SW480 (cell line): ENCODE measurements around the gene DSCAML1.

Source experiments
- DNase-seq: peaks from one replicate; pipeline ENCODE4 v3.0.0-alpha.2; 2016; ENCODE audit warnings: low spot score

The DSCAML1 gene

DNA sequence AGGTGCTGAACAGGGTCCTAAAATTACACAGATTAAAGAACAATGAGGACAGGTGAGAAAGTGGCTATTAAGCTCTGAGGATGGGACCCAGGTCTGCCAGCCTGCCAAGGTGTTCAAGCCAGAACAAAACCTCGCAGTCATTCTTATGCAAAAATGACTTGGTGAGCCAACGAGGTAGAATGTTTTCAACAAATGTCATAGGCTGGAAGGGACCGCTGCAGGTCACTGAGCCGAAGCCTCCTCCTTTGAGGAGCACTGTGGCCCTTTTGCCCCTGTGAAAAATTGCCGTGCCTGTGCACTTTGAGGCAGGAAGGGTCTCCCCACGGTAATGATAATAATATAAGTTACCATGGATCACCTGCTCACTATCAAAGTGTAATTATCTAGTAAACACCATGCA, 216.2 kb downstream of the DSCAML1 start:
- DNase-seq = no peak

- DNase-seq = no peak
Observed at GRCh38 chr11:117579161-117579560, 217.9 kb downstream of the DSCAML1 start.

GRCh38 chr11:117575856-117576255, 221.2 kb downstream of the DSCAML1 start:
- no peak for DNase-seq

DNA sequence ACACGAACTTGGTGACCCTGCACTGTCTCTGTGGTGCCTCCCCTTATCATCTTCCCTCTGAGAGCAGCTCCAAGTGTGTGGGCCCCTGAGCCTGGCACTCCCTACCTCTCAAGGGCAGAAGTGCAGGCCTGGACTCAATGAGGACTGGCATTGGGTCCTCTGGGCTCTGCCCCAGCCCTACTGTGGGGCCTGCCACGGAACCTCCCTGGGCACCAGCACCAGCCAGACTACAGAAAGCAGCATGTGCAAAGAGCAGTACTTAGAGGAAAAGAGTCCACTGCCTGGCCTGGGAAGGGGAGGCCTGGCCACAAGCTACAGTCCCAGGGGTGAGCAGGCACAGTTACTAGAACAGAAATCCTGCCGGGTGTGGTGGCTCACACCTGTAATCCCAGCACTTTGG, 222.5 kb downstream of the DSCAML1 start:
- DNase-seq = no peak

DNA sequence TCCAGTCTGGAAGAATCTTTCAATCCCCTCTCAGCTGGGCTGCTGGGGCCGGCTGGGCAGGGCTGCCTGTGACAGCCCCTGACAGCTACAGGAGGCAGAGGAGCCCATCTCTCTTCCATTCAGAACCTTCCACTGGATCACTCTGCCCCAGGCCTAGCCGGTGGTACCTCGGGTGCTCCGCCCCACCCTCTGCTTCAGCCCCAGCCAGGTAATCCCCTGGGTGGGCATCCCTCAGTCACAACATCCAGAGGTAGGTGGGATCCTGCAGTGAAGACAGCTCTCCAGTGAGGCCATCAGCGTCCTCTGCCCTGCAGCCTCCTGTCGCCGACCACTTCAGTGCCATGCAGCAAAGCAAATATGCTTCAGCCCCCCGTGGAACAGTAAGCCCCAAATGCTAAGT, 223.7 kb downstream of the DSCAML1 start:
- DNase-seq = no peak

- no peak for DNase-seq
Observed at GRCh38 chr11:117572671-117573070, 224.3 kb downstream of the DSCAML1 start.

DNA sequence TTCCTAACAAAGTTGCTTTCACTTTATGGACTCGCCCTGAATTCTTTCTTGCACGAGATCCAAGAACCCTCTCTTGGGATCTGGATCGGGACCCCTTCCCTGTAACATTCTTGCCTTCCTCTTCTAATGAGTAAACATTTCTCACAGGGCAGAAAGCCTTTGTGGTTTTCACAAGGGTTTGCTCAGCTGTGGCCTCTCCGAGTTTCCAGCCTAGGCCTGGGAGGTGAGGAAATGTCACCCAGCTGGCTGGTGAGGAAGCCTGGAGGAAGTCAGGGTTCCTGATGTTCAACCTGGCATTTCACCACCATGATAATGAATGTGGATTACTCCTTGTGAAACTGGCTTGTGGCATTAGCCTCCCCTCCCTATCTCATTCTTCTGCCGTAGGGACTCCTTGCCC, 224.9 kb downstream of the DSCAML1 start:
- DNase-seq = no peak

GRCh38 chr11:117570701-117571100, 226.3 kb downstream of the DSCAML1 start:
- no peak for DNase-seq

DNA sequence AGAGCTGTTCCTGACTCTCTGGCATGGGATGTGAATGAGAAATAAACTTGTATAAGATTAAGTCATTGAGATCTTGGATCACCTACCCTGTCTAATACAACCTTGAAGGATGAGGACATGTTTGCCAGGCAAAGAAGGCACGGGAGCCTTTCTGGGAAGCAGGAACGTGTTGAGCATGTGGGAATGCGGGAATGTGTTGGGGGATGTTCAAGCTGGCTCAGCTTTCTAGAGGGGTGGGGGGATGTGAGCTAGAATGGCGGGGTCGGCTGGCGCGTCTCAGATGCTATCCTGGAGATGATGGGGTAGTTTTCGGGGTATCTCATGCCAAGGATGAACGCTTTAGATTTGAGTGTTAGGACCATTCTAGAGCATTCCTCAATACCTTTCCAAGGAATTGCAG, 227.1 kb downstream of the DSCAML1 start:
- no peak for DNase-seq

GRCh38 chr11:117565709-117566108, 231.3 kb downstream of the DSCAML1 start:
- no peak for DNase-seq

DNA sequence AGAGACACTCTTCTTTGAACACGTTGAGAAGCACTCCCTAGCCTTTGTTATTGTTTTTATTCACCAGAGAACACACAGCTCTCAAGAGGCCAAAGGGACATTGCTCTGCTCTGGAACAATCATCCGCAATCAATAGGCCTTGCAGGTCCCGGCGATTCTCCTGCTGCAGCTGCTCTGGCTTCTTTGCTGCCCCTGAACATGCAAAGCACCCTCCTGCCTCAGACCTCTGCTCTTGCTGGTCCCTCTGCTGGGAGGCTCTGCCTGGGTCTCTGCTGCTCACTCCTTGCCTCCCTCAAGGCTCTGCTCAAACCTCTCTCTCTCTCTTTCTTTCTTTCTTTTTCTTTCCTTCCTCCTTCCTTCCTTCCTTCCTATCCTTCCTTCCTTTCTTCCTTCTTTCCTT, 232.7 kb downstream of the DSCAML1 start:
- DNase-seq = no peak

- DNase-seq = no peak
Observed at GRCh38 chr11:117563556-117563955, 233.5 kb downstream of the DSCAML1 start.

- no peak for DNase-seq
Observed at GRCh38 chr11:117562136-117562535, 234.9 kb downstream of the DSCAML1 start.

GRCh38 chr11:117560780-117561530, 236.1 kb downstream of the DSCAML1 start:
- DNase-seq = no peak

- DNase-seq = no peak
Observed at GRCh38 chr11:117559698-117560097, 237.3 kb downstream of the DSCAML1 start.

DNA sequence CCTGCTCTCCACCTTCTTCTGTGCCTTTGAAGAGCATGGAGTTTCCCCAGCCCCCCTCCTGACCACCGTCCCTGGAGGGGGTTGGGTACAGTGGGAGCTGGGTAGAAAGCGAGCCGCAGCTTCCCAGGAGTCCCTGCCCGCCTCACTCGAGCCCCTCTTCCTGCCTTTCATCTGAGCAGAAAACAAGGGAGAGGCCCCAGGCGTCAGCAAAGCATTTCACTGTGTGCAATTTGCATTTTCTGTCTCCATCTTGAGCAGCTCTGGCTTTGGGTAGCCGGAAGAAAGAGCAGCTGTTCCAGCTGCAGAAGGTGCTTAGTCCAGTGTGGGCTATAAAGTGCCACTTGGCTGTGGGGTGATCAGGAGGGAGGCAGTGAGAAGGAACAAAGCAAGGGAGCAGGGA, 239.7 kb downstream of the DSCAML1 start:
- DNase-seq = no peak

GRCh38 chr11:117554601-117555333, 242.2 kb downstream of the DSCAML1 start:
- no peak for DNase-seq

DNA sequence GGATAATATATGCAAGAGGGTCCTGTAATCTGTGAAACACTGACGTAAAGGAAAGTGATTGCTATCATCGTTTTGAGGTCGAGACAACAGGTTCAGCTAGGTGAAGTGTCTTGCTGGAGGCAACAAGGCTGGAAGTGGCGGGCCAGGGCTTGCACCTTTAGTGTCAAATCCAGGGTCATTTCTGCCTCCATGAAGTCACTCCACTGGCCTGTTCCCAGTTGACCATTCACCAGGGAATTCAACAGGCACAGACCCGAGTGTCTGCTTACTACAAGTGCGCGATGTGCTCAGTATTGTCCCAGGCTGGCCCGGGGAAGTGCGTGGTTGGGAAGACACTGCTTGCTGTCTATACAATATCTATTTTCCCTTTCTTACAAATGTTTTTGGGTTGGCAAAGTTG, 244.4 kb downstream of the DSCAML1 start:
- no peak for DNase-seq

GRCh38 chr11:117551761-117552343, 245.2 kb downstream of the DSCAML1 start:
- DNase-seq = no peak

DNA sequence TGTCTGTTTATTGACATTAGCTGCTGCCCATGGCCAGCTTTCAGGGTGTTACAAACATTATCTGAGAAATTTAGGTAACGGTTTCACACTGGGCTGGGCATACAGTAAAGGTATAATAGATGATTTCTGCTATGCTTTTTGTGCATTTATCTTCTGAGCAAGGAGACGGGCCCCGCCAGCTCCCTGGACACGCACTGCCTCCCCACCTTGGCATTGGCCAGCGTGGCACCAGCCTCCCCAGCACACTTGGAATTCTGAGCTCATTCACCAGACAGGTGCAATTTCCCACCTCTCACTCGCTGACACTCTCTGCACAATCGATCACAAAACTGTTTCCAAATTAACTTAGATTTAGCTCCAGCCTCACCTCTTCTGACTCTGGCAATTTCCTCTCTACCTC, 246.6 kb downstream of the DSCAML1 start:
- DNase-seq = no peak

DNA sequence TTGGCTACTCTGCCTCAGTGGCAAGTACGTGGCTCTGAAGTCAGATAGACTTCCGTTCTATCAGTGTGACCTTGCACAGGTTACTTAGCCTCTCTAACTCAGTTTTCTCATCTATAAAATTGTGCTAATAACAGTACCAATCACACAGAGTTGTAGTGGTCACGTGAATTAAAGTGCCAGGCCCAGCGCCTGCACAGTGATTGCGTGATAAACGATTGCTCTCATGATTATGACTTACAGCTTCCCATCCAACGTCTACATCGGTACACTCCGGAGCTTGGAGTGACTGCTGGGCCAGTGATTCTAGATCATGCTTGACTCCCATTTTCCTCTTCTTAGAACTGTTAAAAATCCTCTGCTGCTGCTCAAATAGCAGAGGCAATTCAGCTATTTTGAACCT, 247.6 kb downstream of the DSCAML1 start:
- DNase-seq = no peak

- no peak for DNase-seq
Observed at GRCh38 chr11:117548876-117549275, 248.1 kb downstream of the DSCAML1 start.

DNA sequence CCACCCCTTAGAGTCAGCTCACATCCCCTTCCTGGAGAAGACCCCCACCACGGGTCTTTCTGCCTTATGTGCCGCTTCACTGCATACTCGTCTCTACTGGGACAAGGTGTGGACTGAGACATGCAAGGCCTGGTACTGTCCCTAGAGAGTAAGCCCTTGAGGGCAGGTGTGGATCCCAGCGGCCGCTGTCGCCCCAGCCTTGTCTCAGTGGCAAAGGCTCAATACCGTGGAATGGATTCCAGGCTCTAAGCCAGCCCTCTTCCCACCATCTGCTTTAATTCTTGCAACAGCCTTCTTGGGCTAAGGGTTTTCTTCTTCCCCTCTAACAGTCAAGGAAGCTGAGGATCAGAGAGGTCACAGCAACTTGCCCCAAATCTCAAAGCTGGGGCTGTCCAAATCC, 249.1 kb downstream of the DSCAML1 start:
- no peak for DNase-seq
